IMR-90 (cell line): ENCODE measurements around the gene PTPN4. TPM values are rescaled to one million over a fixed set of nuclear protein-coding genes. Genes with fewer than 3 reads are reported as not detected.

Experiments used
- ATAC-seq: fragments of 200-7000 bp; cut with Tn5 transposase; 2 replicates; pipeline ENCODE4 v1.9.1; 2020; ENCODE audit warnings: low read depth, mild to moderate bottlenecking, moderate library complexity
- BruUV-seq: library from RNA; stranded (reverse); fragments of 400-500 nt; replicated peaks from 2 replicates; lab custom pipeline; 2021; lab: Mats Ljungman, UMichigan
- CTCF ChIA-PET: fragments of 300-600 bp; formaldehyde crosslinking; extraction: SDS; loops from one replicate; lab custom pipeline; 2021; ENCODE audit warnings: antibody characterized with exemption; lab: Yijun Ruan, JAX
- POLR2A ChIA-PET: fragments of 300-600 bp; sonication (Branson Sonifier 250); formaldehyde crosslinking; loops from one replicate; lab custom pipeline; 2022; ENCODE audit warnings: antibody characterized with exemption; ENCODE audit not compliant: unreplicated experiment; lab: Charles Lee
- DNase-seq: peaks from one replicate; pipeline ENCODE4 v3.0.0; 2013
- H2AFZ ChIP-seq: replicated peaks from 2 replicates; pipeline ENCODE3; 2013; ENCODE audit warnings: low read length, mild to moderate bottlenecking; ENCODE audit not compliant: poor library complexity
- H2AK5ac ChIP-seq: 2 replicates; pipeline ENCODE4 v1.6.1; 2013; ENCODE audit warnings: low read depth, low read length, inconsistent platforms
- H2AK9ac ChIP-seq: replicated peaks from 2 replicates; pipeline ENCODE3; 2013; ENCODE audit warnings: mild to moderate bottlenecking, low read depth, low read length, moderate library complexity; ENCODE audit not compliant: poor library complexity
- H2BK120ac ChIP-seq: 2 replicates; pipeline ENCODE4 v1.6.1; 2013; ENCODE audit warnings: low read depth, low read length, inconsistent platforms
- H2BK15ac ChIP-seq: 3 replicates; pipeline ENCODE4 v1.6.1; 2013; ENCODE audit warnings: low read depth, low read length, inconsistent platforms
- H2BK20ac ChIP-seq: 2 replicates; pipeline ENCODE4 v1.6.1; 2013; ENCODE audit warnings: low read depth, mild to moderate bottlenecking, inconsistent platforms, low read length, moderate library complexity
- H2BK5ac ChIP-seq: 2 replicates; pipeline ENCODE4 v1.6.1; 2013; ENCODE audit warnings: mild to moderate bottlenecking, low read depth, low read length, inconsistent platforms; ENCODE audit not compliant: poor library complexity, severe bottlenecking
- H3K14ac ChIP-seq: replicated peaks from 2 replicates; pipeline ENCODE4 v1.6.1; 2013; ENCODE audit warnings: low read depth, low read length, inconsistent platforms
- H3K18ac ChIP-seq: 2 replicates; pipeline ENCODE4 v1.6.1; 2013; ENCODE audit warnings: low read depth, low read length, control low read depth
- H3K23ac ChIP-seq: 2 replicates; pipeline ENCODE4 v1.6.1; 2013; ENCODE audit warnings: low read depth, low read length, inconsistent platforms
- H3K27ac ChIP-seq: 2 replicates; pipeline ENCODE4 v1.5.1; 2013; ENCODE audit warnings: mild to moderate bottlenecking, control low read depth, low read length; ENCODE audit not compliant: insufficient read depth
- H3K27me3 ChIP-seq: 2 replicates; pipeline ENCODE4 v1.6.1; 2013; ENCODE audit warnings: low read length; ENCODE audit not compliant: control insufficient read depth, insufficient read depth
- H3K36me3 ChIP-seq: 2 replicates; pipeline ENCODE4 v1.6.1; 2013; ENCODE audit warnings: low read length, mixed read lengths; ENCODE audit not compliant: control insufficient read depth, insufficient read depth
- H3K4ac ChIP-seq: 2 replicates; pipeline ENCODE4 v1.6.1; 2013; ENCODE audit warnings: low read depth, low read length, inconsistent platforms
- H3K4me1 ChIP-seq: 2 replicates; pipeline ENCODE4 v1.6.1; 2013; ENCODE audit warnings: low read length, mixed read lengths; ENCODE audit not compliant: control insufficient read depth, insufficient read depth
- H3K4me2 ChIP-seq: 2 replicates; pipeline ENCODE4 v1.6.1; 2013; ENCODE audit warnings: low read depth, mild to moderate bottlenecking, control low read depth, low read length, moderate library complexity
- H3K4me3 ChIP-seq: 2 replicates; pipeline ENCODE4 v1.5.1; 2013; ENCODE audit warnings: low read depth, mild to moderate bottlenecking, control low read depth, low read length, moderate library complexity; ENCODE audit not compliant: insufficient read depth
- H3K56ac ChIP-seq: 2 replicates; pipeline ENCODE4 v1.6.1; 2013; ENCODE audit warnings: low read length, inconsistent platforms; ENCODE audit not compliant: insufficient read depth; ENCODE audit errors: extremely low read depth
- H3K79me1 ChIP-seq, 2 experiments: 2 replicates each; pipeline ENCODE4 v1.6.1; 2013; ENCODE audit warnings: low read length in 2 of 2, inconsistent platforms in 1 of 2, low read depth in 1 of 2
- H3K9ac ChIP-seq: 2 replicates; pipeline ENCODE4 v1.6.1; 2013; ENCODE audit warnings: low read depth, low read length, control low read depth
- H3K9me1 ChIP-seq: 2 replicates; pipeline ENCODE4 v1.6.1; 2013; ENCODE audit warnings: low read length, inconsistent platforms; ENCODE audit not compliant: insufficient read depth
- H3K9me3 ChIP-seq: 2 replicates; pipeline ENCODE4 v1.6.1; 2013; ENCODE audit warnings: low read length; ENCODE audit not compliant: control insufficient read depth, insufficient read depth
- H4K20me1 ChIP-seq: 2 replicates; pipeline ENCODE4 v1.6.1; 2013; ENCODE audit warnings: low read length, inconsistent platforms; ENCODE audit not compliant: insufficient read depth
- H4K5ac ChIP-seq: 2 replicates; pipeline ENCODE4 v1.6.1; 2013; ENCODE audit warnings: mild to moderate bottlenecking, low read depth, low read length, control low read depth
- H4K8ac ChIP-seq, 2 experiments: 2 replicates each; pipeline ENCODE4 v1.6.1; 2013; ENCODE audit warnings: low read depth in 2 of 2, low read length in 2 of 2, control low read depth in 1 of 2, inconsistent platforms in 1 of 2
- H4K91ac ChIP-seq: 2 replicates; pipeline ENCODE4 v1.6.1; 2013; ENCODE audit warnings: low read depth, low read length, inconsistent platforms; ENCODE audit not compliant: insufficient read depth
- BHLHE40 ChIP-seq: fragments of 150-350 bp; IDR thresholded peaks from 2 replicates; pipeline ENCODE4 v1.6.1; 2016; ENCODE audit warnings: mild to moderate bottlenecking, low read depth, low read length
- CEBPB ChIP-seq: IDR thresholded peaks from 2 replicates; pipeline ENCODE4 v1.6.1; 2012; ENCODE audit warnings: low read depth, low read length, improper control_type of control experiment
- CHD1 ChIP-seq: IDR thresholded peaks from 2 replicates; pipeline ENCODE4 v1.6.1; 2012; ENCODE audit warnings: low read depth, low read length, improper control_type of control experiment
- FOS ChIP-seq: fragments of 150-350 bp; IDR thresholded peaks from 2 replicates; pipeline ENCODE4 v1.6.1; 2016; ENCODE audit warnings: low read depth, low read length
- MAFK ChIP-seq: IDR thresholded peaks from 2 replicates; pipeline ENCODE4 v1.6.1; 2012; ENCODE audit warnings: low read depth, low read length, improper control_type of control experiment
- MAZ ChIP-seq: IDR thresholded peaks from 2 replicates; pipeline ENCODE4 v1.6.1; 2012; ENCODE audit warnings: low read depth, mild to moderate bottlenecking, low read length, improper control_type of control experiment, moderate library complexity, borderline replicate concordance
- MXI1 ChIP-seq: IDR thresholded peaks from 2 replicates; pipeline ENCODE4 v1.6.1; 2012; ENCODE audit warnings: low read depth, mild to moderate bottlenecking, low read length, moderate library complexity, borderline replicate concordance
- NFE2L2 ChIP-seq: fragments of 150-350 bp; IDR thresholded peaks from 2 replicates; pipeline ENCODE4 v1.6.1; 2016; ENCODE audit warnings: low read depth, mild to moderate bottlenecking, low read length
- POLR2A ChIP-seq: IDR thresholded peaks from 2 replicates; pipeline ENCODE4 v1.6.1; 2012; ENCODE audit warnings: mild to moderate bottlenecking, low read depth, low read length
- RAD21 ChIP-seq: IDR thresholded peaks from 2 replicates; pipeline ENCODE4 v1.6.1; 2012; ENCODE audit warnings: low read length, improper control_type of control experiment
- RCOR1 ChIP-seq: IDR thresholded peaks from 2 replicates; pipeline ENCODE4 v1.6.1; 2012; ENCODE audit warnings: mild to moderate bottlenecking, low read length, improper control_type of control experiment; ENCODE audit not compliant: insufficient replicate concordance
- RFX5 ChIP-seq: IDR thresholded peaks from 2 replicates; pipeline ENCODE4 v1.8.0; 2012; ENCODE audit warnings: low read depth, mild to moderate bottlenecking, low read length, moderate library complexity
- SMC3 ChIP-seq: fragments of 150-350 bp; IDR thresholded peaks from 2 replicates; pipeline ENCODE4 v1.6.1; 2016; ENCODE audit warnings: low read depth, mild to moderate bottlenecking, antibody characterized with exemption, low read length, moderate library complexity
- dilution Hi-C: fragments of 300-500 bp; cut with HindIII; formaldehyde crosslinking; loops from one replicate; pipeline ENCODE4 v1.14.3; 2018; ENCODE audit warnings: low sequenced_read_pairs; ENCODE audit not compliant: unreplicated experiment
- in situ Hi-C: fragments of 300-500 bp; cut with MboI; formaldehyde crosslinking; loops from 3 replicates; pipeline ENCODE4 v1.14.3; 2019; ENCODE audit warnings: low sequenced_read_pairs, inconsistent platforms, mixed read lengths
- intact Hi-C: fragments of 100-400 bp; cut with micrococcal nuclease; formaldehyde crosslinking; loops from 2 replicates; pipeline ENCODE4 v1.10.0; 2022
- polyA plus RNA-seq, 3 experiments: library from polyadenylated mRNA; depleted of rRNA; stranded (reverse); fragments of >200 nt; gene quantifications; 2 replicates each; pipeline ENCODE4 v1.2.3, GENCODE V29; 2012; ENCODE audit warnings: low replicate concordance in 1 of 3
- total RNA-seq: library from RNA; depleted of rRNA; stranded (reverse); fragments of >200 nt; gene quantifications from 2 replicates; pipeline ENCODE4 v1.2.3, GENCODE V29; 2012
- TF ChIP-seq, protein P1 (sequence below): conservative IDR thresholded peaks from 2 replicates; pipeline ENCODE4 v1.5.1; 2012; ENCODE audit warnings: mild to moderate bottlenecking, low read depth, low read length, improper control_type of control experiment
- TF ChIP-seq, protein P2 (sequence below): fragments of 150-350 bp; IDR thresholded peaks from 2 replicates; pipeline ENCODE4 v1.6.1; 2016; ENCODE audit warnings: low read depth, mild to moderate bottlenecking, low read length, moderate library complexity, borderline replicate concordance
- TF ChIP-seq, protein P3 (sequence below): fragments of 150-350 bp; IDR thresholded peaks from 2 replicates; pipeline ENCODE4 v1.6.1; 2017; ENCODE audit warnings: mild to moderate bottlenecking, antibody characterized with exemption, low read length, low read depth

Gene PTPN4
- total and polyA plus RNA-seq, 2 of the 4 experiments (the other 2 are of a cell fraction) = 2.9 to 19.2 TPM

DNA sequence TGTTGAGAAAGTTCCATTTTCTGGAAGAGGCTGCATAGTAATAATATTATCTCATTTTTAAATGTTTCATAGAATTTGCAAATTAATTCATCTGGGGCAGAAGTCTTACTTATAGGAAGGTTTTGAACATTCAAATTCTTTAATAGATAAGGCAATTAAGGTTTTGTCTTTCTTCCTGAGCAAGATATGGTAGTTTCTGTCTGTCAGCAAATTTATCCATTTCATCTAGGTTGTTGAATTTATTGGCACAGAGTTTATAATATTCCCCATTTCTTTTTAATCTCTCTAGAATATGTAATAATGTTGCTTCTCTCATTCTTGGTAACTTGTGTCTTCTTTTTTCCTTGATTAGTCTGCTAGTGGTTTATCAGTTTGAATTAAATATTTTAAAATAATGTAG, 163.0 kb downstream of the PTPN4 start:
- intact Hi-C loops = loop anchor here (5.0 kb wide), 1 partner anchor 55 kb away; no protein-coding TSS in a partner anchor
- no peak overlapping the region for H2AK5ac ChIP-seq
- H3K9ac ChIP-seq = no peak overlapping the region
- no peak overlapping the region for H3K4ac ChIP-seq
- dilution Hi-C loops = no loop called here
- no peak overlapping the region for H3K18ac ChIP-seq
- no peaks in the 10 kb centered on the region for H3K9me3 ChIP-seq
- H2AK9ac ChIP-seq = no peak overlapping the region
- no peak overlapping the region for H2BK120ac ChIP-seq
- H3K4me1 ChIP-seq = no peaks in the 10 kb centered on the region
- no peak overlapping the region for H3K23ac ChIP-seq
- no peak overlapping the region for H4K5ac ChIP-seq
- in situ Hi-C loops = no loop called here
- no peak overlapping the region for H3K4me3 ChIP-seq
- no peak overlapping the region for H3K4me2 ChIP-seq
- POLR2A ChIA-PET = no interaction called here
- no peak overlapping the region for H3K56ac ChIP-seq
- no peaks in the 10 kb centered on the region for H3K9me1 ChIP-seq
- no peak overlapping the region for H2BK5ac ChIP-seq
- no peaks in the 10 kb centered on the region for H3K79me1 ChIP-seq
- no TSS peak for BruUV-seq
- DNase-seq (no peak), ATAC-seq (no peak)
- no peak overlapping the region for H2BK15ac ChIP-seq
- no peak overlapping the region for H4K8ac ChIP-seq
- H4K20me1 ChIP-seq = no peaks in the 10 kb centered on the region
- CTCF ChIA-PET = no interaction called here
- H4K91ac ChIP-seq = no peak overlapping the region
- no peaks in the 10 kb centered on the region for H3K36me3 ChIP-seq
- no peak overlapping the region for H3K14ac ChIP-seq
- H2AFZ ChIP-seq = no peak overlapping the region
- H3K27me3 ChIP-seq = no peaks in the 10 kb centered on the region
- no peak overlapping the region for H3K27ac ChIP-seq
- H2BK20ac ChIP-seq = no peak overlapping the region
- no peak for TF ChIP-seq FOS
- no peak for TF ChIP-seq RCOR1
- TF ChIP-seq, protein P1, sequence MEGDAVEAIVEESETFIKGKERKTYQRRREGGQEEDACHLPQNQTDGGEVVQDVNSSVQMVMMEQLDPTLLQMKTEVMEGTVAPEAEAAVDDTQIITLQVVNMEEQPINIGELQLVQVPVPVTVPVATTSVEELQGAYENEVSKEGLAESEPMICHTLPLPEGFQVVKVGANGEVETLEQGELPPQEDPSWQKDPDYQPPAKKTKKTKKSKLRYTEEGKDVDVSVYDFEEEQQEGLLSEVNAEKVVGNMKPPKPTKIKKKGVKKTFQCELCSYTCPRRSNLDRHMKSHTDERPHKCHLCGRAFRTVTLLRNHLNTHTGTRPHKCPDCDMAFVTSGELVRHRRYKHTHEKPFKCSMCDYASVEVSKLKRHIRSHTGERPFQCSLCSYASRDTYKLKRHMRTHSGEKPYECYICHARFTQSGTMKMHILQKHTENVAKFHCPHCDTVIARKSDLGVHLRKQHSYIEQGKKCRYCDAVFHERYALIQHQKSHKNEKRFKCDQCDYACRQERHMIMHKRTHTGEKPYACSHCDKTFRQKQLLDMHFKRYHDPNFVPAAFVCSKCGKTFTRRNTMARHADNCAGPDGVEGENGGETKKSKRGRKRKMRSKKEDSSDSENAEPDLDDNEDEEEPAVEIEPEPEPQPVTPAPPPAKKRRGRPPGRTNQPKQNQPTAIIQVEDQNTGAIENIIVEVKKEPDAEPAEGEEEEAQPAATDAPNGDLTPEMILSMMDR = no peak
- TF ChIP-seq BHLHE40 = no peak
- no peak for TF ChIP-seq MXI1
- no peak for TF ChIP-seq CHD1
- no peak for TF ChIP-seq MAZ
- TF ChIP-seq RFX5 = no peak
- TF ChIP-seq CEBPB = no peak
- TF ChIP-seq RAD21 = no peak
- TF ChIP-seq NFE2L2 = no peak
- no peak for TF ChIP-seq POLR2A
- no peak for TF ChIP-seq SMC3
- TF ChIP-seq, protein P2, sequence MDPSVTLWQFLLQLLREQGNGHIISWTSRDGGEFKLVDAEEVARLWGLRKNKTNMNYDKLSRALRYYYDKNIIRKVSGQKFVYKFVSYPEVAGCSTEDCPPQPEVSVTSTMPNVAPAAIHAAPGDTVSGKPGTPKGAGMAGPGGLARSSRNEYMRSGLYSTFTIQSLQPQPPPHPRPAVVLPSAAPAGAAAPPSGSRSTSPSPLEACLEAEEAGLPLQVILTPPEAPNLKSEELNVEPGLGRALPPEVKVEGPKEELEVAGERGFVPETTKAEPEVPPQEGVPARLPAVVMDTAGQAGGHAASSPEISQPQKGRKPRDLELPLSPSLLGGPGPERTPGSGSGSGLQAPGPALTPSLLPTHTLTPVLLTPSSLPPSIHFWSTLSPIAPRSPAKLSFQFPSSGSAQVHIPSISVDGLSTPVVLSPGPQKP = no peak
- TF ChIP-seq, protein P3, sequence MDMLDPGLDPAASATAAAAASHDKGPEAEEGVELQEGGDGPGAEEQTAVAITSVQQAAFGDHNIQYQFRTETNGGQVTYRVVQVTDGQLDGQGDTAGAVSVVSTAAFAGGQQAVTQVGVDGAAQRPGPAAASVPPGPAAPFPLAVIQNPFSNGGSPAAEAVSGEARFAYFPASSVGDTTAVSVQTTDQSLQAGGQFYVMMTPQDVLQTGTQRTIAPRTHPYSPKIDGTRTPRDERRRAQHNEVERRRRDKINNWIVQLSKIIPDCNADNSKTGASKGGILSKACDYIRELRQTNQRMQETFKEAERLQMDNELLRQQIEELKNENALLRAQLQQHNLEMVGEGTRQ = no peak
- TF ChIP-seq MAFK = no peak
